A549 treated with CORT108297 at 1 μM for 4 hours (cell line): ENCODE measurements around the gene RNF223. TPM values are rescaled to one million over a fixed set of nuclear protein-coding genes. Genes with fewer than 3 reads are reported as not detected.

Experiments
- total RNA-seq: library from RNA; stranded (reverse); fragments of 200-300 nt; extraction: Qiagen RNA extraction; gene quantifications from 5 replicates; pipeline ENCODE4 v1.2.3, GENCODE V29; 2022

RNF223 gene
- 0.32 to 0.52 TPM (median 0.38 TPM) in 5 replicates for total RNA-seq

DNA sequence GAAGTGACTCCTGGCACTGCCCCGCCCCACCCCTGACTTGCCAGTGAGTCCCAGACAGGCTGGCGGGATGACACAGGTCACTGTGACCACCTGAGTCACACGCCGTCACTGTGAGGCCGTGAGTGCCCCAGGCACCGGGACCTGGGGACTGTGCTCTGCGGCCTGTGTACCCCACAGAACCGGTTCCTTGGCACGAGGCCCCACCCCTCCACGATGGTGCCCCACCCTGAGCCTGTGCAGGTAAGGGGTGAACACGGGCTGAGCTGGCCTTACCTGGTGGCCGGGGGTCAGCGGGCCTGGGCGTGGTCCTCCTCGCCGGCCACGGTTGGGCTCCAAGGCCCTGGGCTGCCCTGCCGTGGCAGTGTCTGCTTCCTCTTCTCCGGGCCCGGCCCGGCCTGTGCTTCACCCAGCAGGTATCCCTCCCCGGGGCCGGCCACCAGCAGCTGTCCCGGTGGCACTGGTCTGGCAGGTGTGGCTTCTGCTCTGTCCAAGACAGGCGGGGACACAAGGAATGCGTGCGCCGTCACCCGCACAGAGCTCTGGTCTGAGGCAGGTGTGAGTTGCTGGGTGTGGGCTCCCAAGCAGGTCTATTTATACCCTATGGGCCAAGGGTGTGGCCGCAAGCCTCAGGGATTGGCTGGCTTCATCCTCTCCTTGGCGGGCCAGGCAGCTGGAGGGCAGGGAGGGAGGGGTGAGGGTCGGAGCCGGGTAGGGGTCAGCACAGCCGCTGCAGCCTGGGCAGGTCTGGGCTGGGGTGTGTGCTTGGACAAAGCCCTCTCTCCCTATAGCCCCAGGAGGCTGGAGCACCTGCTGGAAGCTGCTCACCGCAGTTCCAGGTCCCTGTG is at the start of gene RNF223:
Gene RNF223, minus strand, starts transcription at position 564 of the 845 bp plus-strand sequence. CDS start 1,740 bp downstream, outside the sequence.

DNA sequence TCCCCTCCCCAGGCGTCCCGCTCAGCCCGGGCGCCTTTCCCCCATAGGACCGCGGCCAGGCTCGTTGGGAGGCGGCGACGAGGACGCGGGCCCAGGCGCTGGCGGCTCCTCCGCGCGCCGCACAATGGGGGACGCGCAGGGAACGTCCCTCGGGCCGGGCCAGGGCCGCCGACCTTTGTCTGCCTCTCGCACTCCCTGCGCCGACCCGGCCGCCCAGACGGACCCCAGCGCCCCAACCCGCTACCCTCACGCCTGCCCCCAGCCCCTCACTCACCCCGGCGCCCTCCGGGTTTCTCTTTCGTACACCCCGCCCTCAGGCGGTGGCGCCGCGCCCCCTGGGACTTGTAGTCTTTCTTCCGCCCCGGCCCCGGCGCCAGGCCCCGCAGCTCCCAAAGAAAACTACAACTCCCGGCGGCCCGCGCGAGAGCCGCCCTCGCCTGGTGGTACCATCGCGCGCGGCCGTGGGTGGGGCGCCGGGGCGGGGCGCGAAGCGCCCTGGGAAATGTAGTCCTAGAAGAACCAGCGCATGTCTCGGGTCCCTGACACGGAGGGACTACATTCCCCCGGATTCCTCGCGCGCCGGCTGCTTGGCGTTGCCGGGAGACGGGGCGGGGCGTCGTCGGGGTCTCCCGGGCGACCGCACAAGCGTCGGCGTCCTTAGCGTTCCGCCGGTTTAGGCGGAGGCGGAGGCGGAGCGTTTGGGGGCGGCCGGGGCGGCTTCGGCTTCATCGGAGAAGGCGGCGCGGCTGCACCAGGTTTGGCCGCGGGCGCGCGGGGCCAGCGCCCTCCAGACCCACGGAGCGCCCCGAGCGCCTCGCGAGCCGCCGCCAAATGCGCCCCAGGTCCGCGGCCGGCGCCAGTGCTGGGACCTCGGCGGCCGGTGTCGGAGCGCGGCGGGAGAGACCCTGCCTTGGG is 41.9 kb upstream of the RNF223 start, which contains the start of gene C1orf159:
Gene C1orf159, minus strand, starts transcription at position 304 of the 915 bp plus-strand sequence. CDS start 24,546 bp downstream, outside the sequence.

Other genes with a start within 250 kb of the RNF223 start
- 16.5 to 38.7 TPM (median 35.5 TPM) in 5 replicates for gene SAMD11, start 150.4 kb downstream of the RNF223 start, total RNA-seq
- gene NOC2L, start 115.0 kb downstream of the RNF223 start, total RNA-seq, result 68.1 to 89.5 TPM (median 86.3 TPM) in 5 replicates
- 9.8 to 24.0 TPM (median 19.8 TPM) in 5 replicates for gene KLHL17, start 113.7 kb downstream of the RNF223 start, total RNA-seq
- 4.7 to 7.6 TPM (median 6.5 TPM) in 5 replicates for gene PLEKHN1, start 107.8 kb downstream of the RNF223 start, total RNA-seq
- gene PERM1, start 92.2 kb downstream of the RNF223 start, total RNA-seq, result 0.07 to 0.24 TPM (median 0.14 TPM) in 4 of 5 replicates, not detected in the other
- gene HES4, start 74.2 kb downstream of the RNF223 start, total RNA-seq, result 20.6 to 68.1 TPM (median 67.3 TPM) in 5 replicates
- gene ISG15, start 60.8 kb downstream of the RNF223 start, total RNA-seq, result 18.3 to 28.3 TPM (median 22.6 TPM) in 5 replicates
- gene AGRN, start 54.2 kb downstream of the RNF223 start, total RNA-seq, result 79.5 to 139 TPM (median 135 TPM) in 5 replicates
- 10.2 to 16.2 TPM (median 15.4 TPM) in 5 replicates for gene C1orf159, start 41.8 kb upstream of the RNF223 start, total RNA-seq
- gene TTLL10, start 99.6 kb upstream of the RNF223 start, total RNA-seq, result not detected in 5 replicates
- gene TNFRSF18, start 132.3 kb upstream of the RNF223 start, total RNA-seq, result 0.11 to 0.25 TPM (median 0.15 TPM) in 3 of 5 replicates, not detected in the others
- gene TNFRSF4, start 139.8 kb upstream of the RNF223 start, total RNA-seq, result 0.07 to 0.18 TPM (median 0.13 TPM) in 4 of 5 replicates, not detected in the other
- 108 to 138 TPM (median 133 TPM) in 5 replicates for gene SDF4, start 157.7 kb upstream of the RNF223 start, total RNA-seq
- gene B3GALT6, start 157.9 kb upstream of the RNF223 start, total RNA-seq, result 10.8 to 22.2 TPM (median 19.5 TPM) in 5 replicates
- gene C1QTNF12, start 172.4 kb upstream of the RNF223 start, total RNA-seq, result 1.4 to 2.3 TPM (median 1.8 TPM) in 5 replicates
- 38.8 to 48.3 TPM (median 46.8 TPM) in 5 replicates for gene UBE2J2, start 199.5 kb upstream of the RNF223 start, total RNA-seq
- 0.70 to 1.7 TPM (median 1.3 TPM) in 5 replicates for gene SCNN1D, start 206.1 kb upstream of the RNF223 start, total RNA-seq
- gene ACAP3, start 233.6 kb upstream of the RNF223 start, total RNA-seq, result 10.6 to 21.4 TPM (median 20.6 TPM) in 5 replicates
- 17.0 to 27.7 TPM (median 26.5 TPM) in 5 replicates for gene PUSL1, start 234.3 kb upstream of the RNF223 start, total RNA-seq